ENCODE measurements around the gene BABAM1. TPM values are rescaled to one million over a fixed set of nuclear protein-coding genes. Genes with fewer than 3 reads are reported as not detected.

Gene BABAM1
- total RNA-seq, 2 donors from 2014 or later: 80.0 to 81.6 TPM

DNA sequence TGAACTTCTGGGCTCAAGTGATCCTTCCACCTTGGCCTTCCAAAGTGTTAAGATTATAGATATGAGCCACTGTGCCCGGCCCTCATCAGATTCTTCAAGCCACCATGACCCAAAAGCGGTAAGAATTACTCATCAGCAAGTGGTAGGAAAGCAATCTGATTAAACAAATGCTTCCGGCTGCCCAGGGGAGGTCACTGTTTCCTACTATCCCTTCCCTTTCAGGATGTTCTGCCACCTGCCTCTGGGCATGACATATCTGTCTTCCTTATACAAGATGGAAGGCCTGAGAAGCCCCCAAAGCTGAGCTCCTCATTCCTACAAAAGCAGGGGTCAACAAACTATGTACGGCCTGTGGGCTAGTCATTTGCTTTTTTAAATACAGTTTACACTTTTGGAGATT is 29.0 kb downstream of the BABAM1 start:
- intact Hi-C loops (cut with DNase I): no loop called here
- H3K9me3 ChIP-seq: no peaks in the 10 kb centered on the region
- no peaks in the 10 kb centered on the region for H3K27me3 ChIP-seq (replicated peaks; ENCODE audit: insufficient read depth)
- WGBS: 68% methylated on average over 4 of the region's 4 CpGs
- no peaks in the 10 kb centered on the region for H3K4me1 ChIP-seq (replicated peaks)
- H3K4me3 ChIP-seq: no peak overlapping the region
- no peaks in the 10 kb centered on the region for H3K36me3 ChIP-seq
- TF ChIP-seq, protein P1, sequence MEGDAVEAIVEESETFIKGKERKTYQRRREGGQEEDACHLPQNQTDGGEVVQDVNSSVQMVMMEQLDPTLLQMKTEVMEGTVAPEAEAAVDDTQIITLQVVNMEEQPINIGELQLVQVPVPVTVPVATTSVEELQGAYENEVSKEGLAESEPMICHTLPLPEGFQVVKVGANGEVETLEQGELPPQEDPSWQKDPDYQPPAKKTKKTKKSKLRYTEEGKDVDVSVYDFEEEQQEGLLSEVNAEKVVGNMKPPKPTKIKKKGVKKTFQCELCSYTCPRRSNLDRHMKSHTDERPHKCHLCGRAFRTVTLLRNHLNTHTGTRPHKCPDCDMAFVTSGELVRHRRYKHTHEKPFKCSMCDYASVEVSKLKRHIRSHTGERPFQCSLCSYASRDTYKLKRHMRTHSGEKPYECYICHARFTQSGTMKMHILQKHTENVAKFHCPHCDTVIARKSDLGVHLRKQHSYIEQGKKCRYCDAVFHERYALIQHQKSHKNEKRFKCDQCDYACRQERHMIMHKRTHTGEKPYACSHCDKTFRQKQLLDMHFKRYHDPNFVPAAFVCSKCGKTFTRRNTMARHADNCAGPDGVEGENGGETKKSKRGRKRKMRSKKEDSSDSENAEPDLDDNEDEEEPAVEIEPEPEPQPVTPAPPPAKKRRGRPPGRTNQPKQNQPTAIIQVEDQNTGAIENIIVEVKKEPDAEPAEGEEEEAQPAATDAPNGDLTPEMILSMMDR (IDR thresholded peaks at IDR 0.05): no peak
- TF ChIP-seq POLR2A (IDR thresholded peaks at IDR 0.05) (no peak), POLR2AphosphoS5 (IDR thresholded peaks at IDR 0.05) (no peak)
- no peak for DNase-seq (ENCODE audit: low spot score)
- H3K27ac ChIP-seq: no peak overlapping the region

DNA sequence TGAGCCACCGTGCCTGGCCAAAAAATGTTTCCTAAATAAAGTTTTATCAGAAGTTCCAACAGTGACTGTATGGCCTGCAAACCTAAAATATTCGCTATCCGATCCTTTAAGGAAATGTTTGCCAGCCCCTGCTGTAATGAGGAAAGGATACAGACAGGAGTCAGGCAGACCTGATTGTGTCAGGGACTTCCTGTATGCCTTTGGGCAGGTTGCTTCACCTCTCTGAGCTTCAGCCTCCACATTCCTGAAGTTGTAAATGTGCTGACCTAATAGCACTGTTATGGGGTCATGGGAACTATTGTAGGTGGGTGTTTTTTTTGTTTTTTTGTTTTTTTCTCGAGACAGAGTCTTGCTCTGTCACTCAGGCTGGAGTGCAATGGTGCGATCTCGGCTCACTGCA is 29.7 kb downstream of the BABAM1 start:
- H3K27me3 ChIP-seq (replicated peaks; ENCODE audit: insufficient read depth): no peaks in the 10 kb centered on the region
- no peaks in the 10 kb centered on the region for H3K4me1 ChIP-seq (replicated peaks)
- WGBS: 92% methylated on average over 6 of the region's 6 CpGs
- no peaks in the 10 kb centered on the region for H3K9me3 ChIP-seq
- intact Hi-C loops (cut with DNase I): no loop called here
- H3K27ac ChIP-seq: no peak overlapping the region
- TF ChIP-seq POLR2AphosphoS5 (IDR thresholded peaks at IDR 0.05): no peak
- TF ChIP-seq, protein P1 (IDR thresholded peaks at IDR 0.05): no peak
- TF ChIP-seq POLR2A (IDR thresholded peaks at IDR 0.05): no peak
- DNase-seq (ENCODE audit: low spot score): no peak
- H3K36me3 ChIP-seq: no peaks in the 10 kb centered on the region
- no peak overlapping the region for H3K4me3 ChIP-seq

DNA sequence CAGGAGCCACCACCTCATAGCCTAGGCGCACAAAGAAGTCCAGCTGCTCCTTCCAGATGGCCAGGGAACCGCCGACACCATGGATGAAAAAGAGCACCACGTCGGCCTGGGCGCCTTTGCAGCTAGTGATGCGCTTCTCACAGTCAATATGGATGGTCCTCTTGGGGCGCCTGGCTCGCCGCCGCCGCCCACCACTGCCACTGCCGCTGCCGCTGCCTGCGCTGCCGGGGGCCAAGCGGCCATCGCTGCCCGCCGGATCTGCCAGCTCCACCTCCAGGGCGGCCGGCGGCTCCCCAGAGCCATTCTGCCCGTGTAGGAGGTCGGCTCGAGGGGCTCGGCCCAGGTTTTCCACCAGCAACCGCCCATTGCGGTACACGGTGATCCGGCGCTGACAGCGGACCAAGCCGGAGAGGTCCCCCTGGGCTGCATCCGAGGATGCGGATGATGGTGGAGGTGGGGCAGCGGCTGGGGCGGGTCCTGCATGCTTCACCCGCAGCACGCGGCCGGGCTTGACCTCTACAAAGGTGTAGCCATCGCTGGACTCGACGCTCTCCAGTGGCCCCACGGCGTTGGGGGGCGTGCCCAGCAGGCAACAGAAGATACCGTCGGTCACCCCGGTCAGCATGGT is 33.9 kb downstream of the BABAM1 start:
- H3K36me3 ChIP-seq: no peaks in the 10 kb centered on the region
- H3K4me1 ChIP-seq (replicated peaks): peaks cover 2% of the 10 kb centered on the region
- no peak overlapping the region for H3K4me3 ChIP-seq
- intact Hi-C loops (cut with DNase I): no loop called here
- no peaks in the 10 kb centered on the region for H3K27me3 ChIP-seq (replicated peaks; ENCODE audit: insufficient read depth)
- 97% methylated on average over 33 of the region's 51 CpGs for WGBS
- no peak for DNase-seq (ENCODE audit: low spot score)
- no peak overlapping the region for H3K27ac ChIP-seq
- H3K9me3 ChIP-seq: no peaks in the 10 kb centered on the region
- no peak for TF ChIP-seq POLR2A (IDR thresholded peaks at IDR 0.05)
- TF ChIP-seq, protein P1 (IDR thresholded peaks at IDR 0.05): no peak
- TF ChIP-seq POLR2AphosphoS5 (IDR thresholded peaks at IDR 0.05): no peak

DNA sequence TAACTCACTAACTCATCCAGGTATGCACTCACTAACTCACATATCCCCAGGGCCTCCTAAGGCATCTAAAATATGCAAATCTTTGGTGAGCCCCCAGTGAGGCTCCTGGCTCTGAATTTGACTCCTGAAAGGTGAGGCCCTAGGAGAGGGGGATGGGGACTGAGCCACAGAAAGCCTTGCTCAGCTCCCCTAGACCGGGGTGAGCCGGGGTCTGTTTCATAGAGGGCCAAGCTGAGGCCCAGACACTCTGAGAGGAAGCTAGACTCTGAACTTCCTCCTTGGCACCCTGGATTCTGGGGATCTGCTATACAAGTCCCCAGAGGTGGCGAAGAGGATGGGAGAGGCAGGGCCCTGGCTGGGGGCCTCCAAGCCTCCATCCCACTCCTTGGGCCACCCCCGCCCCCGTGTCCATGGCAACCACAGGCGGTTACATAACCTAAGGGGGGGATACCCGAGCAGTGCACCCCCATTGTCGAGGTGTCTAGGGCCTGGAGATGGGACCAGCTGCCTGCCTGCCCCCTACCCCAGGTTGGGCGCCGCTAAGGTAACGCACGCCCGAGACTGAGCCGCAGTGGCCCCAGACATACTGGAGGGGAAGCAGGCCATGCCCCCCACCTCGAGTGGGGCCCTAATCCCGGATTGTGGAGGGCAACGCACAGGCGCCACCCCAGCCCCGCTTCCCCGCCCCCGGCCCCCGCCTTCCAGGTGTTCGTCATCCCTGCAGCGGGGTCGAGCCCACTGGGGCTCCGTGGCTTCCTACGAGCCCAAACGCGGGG is 35.3 kb downstream of the BABAM1 start:
- intact Hi-C loops (cut with DNase I): no loop called here
- H3K27ac ChIP-seq: peak overlapping the region; percentile 54 to 81
- peaks cover 5% of the 10 kb centered on the region for H3K4me1 ChIP-seq (replicated peaks)
- H3K9me3 ChIP-seq: no peaks in the 10 kb centered on the region
- H3K27me3 ChIP-seq (replicated peaks; ENCODE audit: insufficient read depth): no peaks in the 10 kb centered on the region
- WGBS: 4% methylated on average over 22 of the region's 29 CpGs
- H3K36me3 ChIP-seq: no peaks in the 10 kb centered on the region
- no peak for TF ChIP-seq POLR2AphosphoS5 (IDR thresholded peaks at IDR 0.05)
- no peak for TF ChIP-seq POLR2A (IDR thresholded peaks at IDR 0.05)
- TF ChIP-seq, protein P1 (IDR thresholded peaks at IDR 0.05): no peak
- peak overlapping the region; percentile 62 to 67 for H3K4me3 ChIP-seq
- no peak for DNase-seq (ENCODE audit: low spot score)

Data from prostate gland (tissue), 2 donors.